ENCODE measurements around the gene ASIC3. TPM values are rescaled to one million over a fixed set of nuclear protein-coding genes. Genes with fewer than 3 reads are reported as not detected.

The ASIC3 gene
- total RNA-seq, 1 donor from 2014 or later: 7.2 TPM

- Mint-ChIP-seq H3K36me3 (peaks cover 10% of the 10 kb centered on the region), H3K9me3 (no peaks in the 10 kb centered on the region), H3K27me3 (ENCODE audit: low read depth) (peaks cover 13% of the 10 kb centered on the region), H3K27ac (no peak overlapping the region), H3K4me1 (peaks cover 9% of the 10 kb centered on the region), H3K4me3 (no peak overlapping the region)
- TF ChIP-seq CTCF (IDR thresholded peaks at IDR 0.05; ENCODE audit: unreplicated experiment): no peak
- no peak for DNase-seq (ENCODE audit: low spot score in 2 of 2, unreplicated experiment in 2 of 2)
These were observed 3.1 kb upstream of the ASIC3 start for GRCh38 chr7:151045262-151045661.

- Mint-ChIP-seq H3K4me3 (no peak overlapping the region), H3K36me3 (peaks cover 10% of the 10 kb centered on the region), H3K9me3 (no peaks in the 10 kb centered on the region), H3K4me1 (peaks cover 9% of the 10 kb centered on the region), H3K27ac (no peak overlapping the region), H3K27me3 (ENCODE audit: low read depth) (peaks cover 17% of the 10 kb centered on the region)
- no peak for DNase-seq (ENCODE audit: low spot score in 2 of 2, unreplicated experiment in 2 of 2)
- TF ChIP-seq CTCF (IDR thresholded peaks at IDR 0.05; ENCODE audit: unreplicated experiment): no peak
These were observed 2.4 kb upstream of the ASIC3 start for GRCh38 chr7:151045967-151046366.

- no peaks in the 10 kb centered on the region for H3K9me3 Mint-ChIP-seq
- peaks cover 21% of the 10 kb centered on the region for H3K27me3 Mint-ChIP-seq (ENCODE audit: low read depth)
- H3K4me1 Mint-ChIP-seq: peaks cover 9% of the 10 kb centered on the region
- DNase-seq (ENCODE audit: low spot score in 2 of 2, unreplicated experiment in 2 of 2): no peak
- peaks cover 6% of the 10 kb centered on the region for H3K36me3 Mint-ChIP-seq
- no peak overlapping the region for H3K4me3 Mint-ChIP-seq
- no peak overlapping the region for H3K27ac Mint-ChIP-seq
- TF ChIP-seq CTCF (IDR thresholded peaks at IDR 0.05; ENCODE audit: unreplicated experiment): no peak
These were observed 1.4 kb upstream of the ASIC3 start for GRCh38 chr7:151046603-151047573.

GRCh38 chr7:151048911-151049463, 656 bp downstream of the ASIC3 start:
- Mint-ChIP-seq H3K27me3 (ENCODE audit: low read depth) (peaks cover 25% of the 10 kb centered on the region), H3K9me3 (no peaks in the 10 kb centered on the region), H3K36me3 (peaks cover 8% of the 10 kb centered on the region), H3K27ac (no peak overlapping the region), H3K4me3 (no peak overlapping the region), H3K4me1 (peaks cover 9% of the 10 kb centered on the region)
- TF ChIP-seq CTCF (IDR thresholded peaks at IDR 0.05; ENCODE audit: unreplicated experiment): no peak
- no peak for DNase-seq (ENCODE audit: low spot score in 2 of 2, unreplicated experiment in 2 of 2)

- peak; percentile 71 to 85 for DNase-seq (ENCODE audit: low spot score in 2 of 2, unreplicated experiment in 2 of 2)
- Mint-ChIP-seq H3K9me3 (no peaks in the 10 kb centered on the region), H3K36me3 (peaks cover 9% of the 10 kb centered on the region), H3K4me1 (peaks cover 9% of the 10 kb centered on the region), H3K4me3 (no peak overlapping the region), H3K27me3 (ENCODE audit: low read depth) (peaks cover 25% of the 10 kb centered on the region), H3K27ac (no peak overlapping the region)
- no peak for TF ChIP-seq CTCF (IDR thresholded peaks at IDR 0.05; ENCODE audit: unreplicated experiment)
These were observed 2.8 kb downstream of the ASIC3 start for GRCh38 chr7:151051108-151051507.

All from mesothelial cell of epicardium (in vitro differentiated cells).